ENCODE measurements around the gene MAPK11. TPM values are rescaled to one million over a fixed set of nuclear protein-coding genes. Genes with fewer than 3 reads are reported as not detected.

Gene MAPK11
- total RNA-seq, 1 experiment from 2014 or later, result 19.3 TPM

DNA sequence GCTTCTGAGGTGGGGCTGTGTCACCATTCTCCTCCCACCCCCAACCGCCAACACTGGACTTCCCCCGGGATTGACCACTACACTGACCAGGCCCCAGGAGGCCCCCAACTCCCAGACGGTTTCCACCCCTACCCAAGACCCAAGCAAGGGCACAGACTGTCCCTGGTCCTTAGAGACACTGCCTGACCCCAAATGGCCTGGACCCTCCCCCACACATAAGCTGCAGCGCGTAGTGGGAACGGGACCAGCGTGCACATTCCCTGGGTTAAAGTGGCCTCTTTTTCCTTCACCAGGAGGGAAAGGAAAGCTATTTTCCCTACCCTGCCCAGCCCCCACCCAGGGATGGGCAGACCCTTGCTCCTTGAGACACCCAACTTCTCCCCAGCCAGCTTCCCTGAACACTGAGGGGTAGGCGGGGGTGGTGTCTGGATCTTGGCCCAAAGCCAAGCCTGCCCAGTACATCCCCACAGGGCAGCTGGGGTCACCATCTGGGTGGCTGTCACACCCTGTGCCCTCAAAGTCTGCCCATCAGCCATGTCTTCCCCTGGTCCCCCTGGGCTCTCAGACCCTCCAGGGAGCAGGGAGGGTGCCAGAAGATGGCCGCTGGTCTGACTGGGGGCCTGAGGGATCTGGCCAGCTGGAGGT lies 7.1 kb downstream of the MAPK11 start:
- TF ChIP-seq YY1 (IDR thresholded peaks at IDR 0.05; ENCODE audit: extremely low read depth, insufficient replicate concordance, low read depth, low read length) (no peak), EZH2phosphoT487 (IDR thresholded peaks at IDR 0.05; ENCODE audit: borderline replicate concordance) (no peak), CBX3 (IDR thresholded peaks at IDR 0.05; ENCODE audit: low read depth) (no peak), POLR2A (IDR thresholded peaks at IDR 0.05; ENCODE audit: borderline replicate concordance, extremely low read depth, insufficient read depth, insufficient read length) (no peak), POLR2AphosphoS5 (IDR thresholded peaks at IDR 0.05; ENCODE audit: low read depth, low read length) (no peak), SP1 (IDR thresholded peaks at IDR 0.05; ENCODE audit: low read depth) (no peak), RAD21 (IDR thresholded peaks at IDR 0.05; ENCODE audit: low read depth) (no peak), EGR1 (IDR thresholded peaks at IDR 0.05; ENCODE audit: low read depth) (no peak), CEBPB (IDR thresholded peaks at IDR 0.05; ENCODE audit: low read depth) (no peak)
- TF ChIP-seq, protein P1, sequence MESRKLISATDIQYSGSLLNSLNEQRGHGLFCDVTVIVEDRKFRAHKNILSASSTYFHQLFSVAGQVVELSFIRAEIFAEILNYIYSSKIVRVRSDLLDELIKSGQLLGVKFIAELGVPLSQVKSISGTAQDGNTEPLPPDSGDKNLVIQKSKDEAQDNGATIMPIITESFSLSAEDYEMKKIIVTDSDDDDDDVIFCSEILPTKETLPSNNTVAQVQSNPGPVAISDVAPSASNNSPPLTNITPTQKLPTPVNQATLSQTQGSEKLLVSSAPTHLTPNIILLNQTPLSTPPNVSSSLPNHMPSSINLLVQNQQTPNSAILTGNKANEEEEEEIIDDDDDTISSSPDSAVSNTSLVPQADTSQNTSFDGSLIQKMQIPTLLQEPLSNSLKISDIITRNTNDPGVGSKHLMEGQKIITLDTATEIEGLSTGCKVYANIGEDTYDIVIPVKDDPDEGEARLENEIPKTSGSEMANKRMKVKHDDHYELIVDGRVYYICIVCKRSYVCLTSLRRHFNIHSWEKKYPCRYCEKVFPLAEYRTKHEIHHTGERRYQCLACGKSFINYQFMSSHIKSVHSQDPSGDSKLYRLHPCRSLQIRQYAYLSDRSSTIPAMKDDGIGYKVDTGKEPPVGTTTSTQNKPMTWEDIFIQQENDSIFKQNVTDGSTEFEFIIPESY (IDR thresholded peaks at IDR 0.05; ENCODE audit: extremely low read depth, insufficient replicate concordance, low read length), result no peak
- TF ChIP-seq, protein P2, sequence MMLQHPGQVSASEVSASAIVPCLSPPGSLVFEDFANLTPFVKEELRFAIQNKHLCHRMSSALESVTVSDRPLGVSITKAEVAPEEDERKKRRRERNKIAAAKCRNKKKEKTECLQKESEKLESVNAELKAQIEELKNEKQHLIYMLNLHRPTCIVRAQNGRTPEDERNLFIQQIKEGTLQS (IDR thresholded peaks at IDR 0.05), result no peak
- TF ChIP-seq, protein P3, sequence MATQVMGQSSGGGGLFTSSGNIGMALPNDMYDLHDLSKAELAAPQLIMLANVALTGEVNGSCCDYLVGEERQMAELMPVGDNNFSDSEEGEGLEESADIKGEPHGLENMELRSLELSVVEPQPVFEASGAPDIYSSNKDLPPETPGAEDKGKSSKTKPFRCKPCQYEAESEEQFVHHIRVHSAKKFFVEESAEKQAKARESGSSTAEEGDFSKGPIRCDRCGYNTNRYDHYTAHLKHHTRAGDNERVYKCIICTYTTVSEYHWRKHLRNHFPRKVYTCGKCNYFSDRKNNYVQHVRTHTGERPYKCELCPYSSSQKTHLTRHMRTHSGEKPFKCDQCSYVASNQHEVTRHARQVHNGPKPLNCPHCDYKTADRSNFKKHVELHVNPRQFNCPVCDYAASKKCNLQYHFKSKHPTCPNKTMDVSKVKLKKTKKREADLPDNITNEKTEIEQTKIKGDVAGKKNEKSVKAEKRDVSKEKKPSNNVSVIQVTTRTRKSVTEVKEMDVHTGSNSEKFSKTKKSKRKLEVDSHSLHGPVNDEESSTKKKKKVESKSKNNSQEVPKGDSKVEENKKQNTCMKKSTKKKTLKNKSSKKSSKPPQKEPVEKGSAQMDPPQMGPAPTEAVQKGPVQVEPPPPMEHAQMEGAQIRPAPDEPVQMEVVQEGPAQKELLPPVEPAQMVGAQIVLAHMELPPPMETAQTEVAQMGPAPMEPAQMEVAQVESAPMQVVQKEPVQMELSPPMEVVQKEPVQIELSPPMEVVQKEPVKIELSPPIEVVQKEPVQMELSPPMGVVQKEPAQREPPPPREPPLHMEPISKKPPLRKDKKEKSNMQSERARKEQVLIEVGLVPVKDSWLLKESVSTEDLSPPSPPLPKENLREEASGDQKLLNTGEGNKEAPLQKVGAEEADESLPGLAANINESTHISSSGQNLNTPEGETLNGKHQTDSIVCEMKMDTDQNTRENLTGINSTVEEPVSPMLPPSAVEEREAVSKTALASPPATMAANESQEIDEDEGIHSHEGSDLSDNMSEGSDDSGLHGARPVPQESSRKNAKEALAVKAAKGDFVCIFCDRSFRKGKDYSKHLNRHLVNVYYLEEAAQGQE (IDR thresholded peaks at IDR 0.05; ENCODE audit: low read depth), result no peak
- TF ChIP-seq, protein P4, sequence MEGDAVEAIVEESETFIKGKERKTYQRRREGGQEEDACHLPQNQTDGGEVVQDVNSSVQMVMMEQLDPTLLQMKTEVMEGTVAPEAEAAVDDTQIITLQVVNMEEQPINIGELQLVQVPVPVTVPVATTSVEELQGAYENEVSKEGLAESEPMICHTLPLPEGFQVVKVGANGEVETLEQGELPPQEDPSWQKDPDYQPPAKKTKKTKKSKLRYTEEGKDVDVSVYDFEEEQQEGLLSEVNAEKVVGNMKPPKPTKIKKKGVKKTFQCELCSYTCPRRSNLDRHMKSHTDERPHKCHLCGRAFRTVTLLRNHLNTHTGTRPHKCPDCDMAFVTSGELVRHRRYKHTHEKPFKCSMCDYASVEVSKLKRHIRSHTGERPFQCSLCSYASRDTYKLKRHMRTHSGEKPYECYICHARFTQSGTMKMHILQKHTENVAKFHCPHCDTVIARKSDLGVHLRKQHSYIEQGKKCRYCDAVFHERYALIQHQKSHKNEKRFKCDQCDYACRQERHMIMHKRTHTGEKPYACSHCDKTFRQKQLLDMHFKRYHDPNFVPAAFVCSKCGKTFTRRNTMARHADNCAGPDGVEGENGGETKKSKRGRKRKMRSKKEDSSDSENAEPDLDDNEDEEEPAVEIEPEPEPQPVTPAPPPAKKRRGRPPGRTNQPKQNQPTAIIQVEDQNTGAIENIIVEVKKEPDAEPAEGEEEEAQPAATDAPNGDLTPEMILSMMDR (IDR thresholded peaks at IDR 0.05 in 2 of 3, conservative IDR thresholded peaks at IDR 0.05 in 1 of 3; ENCODE audit: borderline replicate concordance in 1 of 3, insufficient read depth in 1 of 3, low read depth in 2 of 3, low read length in 2 of 3), result no peak
- ChIA-PET CTCF (interaction anchor here (0.8 to 1.4 kb wide), 3 partner anchors 11 to 79 kb away, joined by 3 to 7 read pairs (median 4); partner anchors contain the start of gene HDAC10), RAD21 (ENCODE audit: low non-redundant PET in 1 of 2, low total read pairs in 2 of 2, uncharacterized antibody in 2 of 2, unreplicated experiment in 2 of 2) (interaction anchor here in 1 of 2 experiments (1.5 kb wide), 1 partner anchor 79 kb away, joined by 4 read pairs; no protein-coding TSS in a partner anchor), POLR2A (interaction anchor here (0.6 to 1.2 kb wide), 3 partner anchors 8 to 86 kb away, joined by 3 to 4 read pairs (median 4); no protein-coding TSS in a partner anchor)
- Histone ChIP-seq H3K4me1 (ENCODE audit: control insufficient read depth in 1 of 2, insufficient read depth in 2 of 2, low read length in 2 of 2) (peaks cover 20 to 32% of the 10 kb centered on the region in 2 experiments), H3K4me3 (replicated peaks in 1 of 2; ENCODE audit: low read depth in 1 of 2, low read length in 2 of 2) (peak overlapping the region in 1 of 2 experiments; percentile 90; a peak in 2 of 4 replicates), H3K36me3 (ENCODE audit: control insufficient read depth in 1 of 2, insufficient read depth in 2 of 2, low read length in 2 of 2) (no peaks in the 10 kb centered on the region; a peak in 1 of 4 replicates), H3K27ac (ENCODE audit: low read depth, low read length) (peak overlapping the region; percentile 83), H2AFZ (ENCODE audit: low read depth, low read length, poor library complexity, severe bottlenecking) (no peak overlapping the region), H3K9me3 (ENCODE audit: control insufficient read depth in 1 of 2, insufficient read depth in 1 of 2, low read depth in 1 of 2, low read length in 2 of 2) (no peaks in the 10 kb centered on the region), H3K9ac (ENCODE audit: low read length) (peak overlapping the region; percentile 94), H4K20me1 (ENCODE audit: insufficient read depth) (no peaks in the 10 kb centered on the region), H3K79me2 (ENCODE audit: insufficient read depth, low read length) (peaks cover 28% of the 10 kb centered on the region), H3K9me2 (ENCODE audit: insufficient read depth) (no peaks in the 10 kb centered on the region), H3K27me3 (ENCODE audit: insufficient read depth, low read length) (no peaks in the 10 kb centered on the region), H3K4me2 (ENCODE audit: low read length) (peak overlapping the region; percentile 95)
- intact Hi-C loops (cut with micrococcal nuclease), result no loop called here
- no TSS peak for BruUV-seq (replicated peaks)
- DNase-seq (ENCODE audit: low read depth, low spot score), result no peak
- no peak for ATAC-seq
